Ascending aorta (tissue), 2 donors: ENCODE measurements around the gene LHPP. TPM values are rescaled to one million over a fixed set of nuclear protein-coding genes. Genes with fewer than 3 reads are reported as not detected.

Experiments used
- DNase-seq, 2 donors: peaks; one replicate each; pipeline ENCODE4 v3.0.0-alpha.2; 2019; ENCODE audit warnings: low spot score in 2 of 2
- H3K27ac ChIP-seq, 2 donors: fragments of 200-600 bp; sonication (generic); one replicate each; pipeline ENCODE4 v1.5.1; 2016 to 2017; ENCODE audit warnings: mild to moderate bottlenecking in 1 of 2
- H3K27me3 ChIP-seq: fragments of 200-600 bp; sonication (generic); one replicate; pipeline ENCODE4 v1.5.1; 2017
- H3K36me3 ChIP-seq, 2 donors: fragments of 200-600 bp; sonication (generic); one replicate each; pipeline ENCODE4 v1.5.1; 2016
- H3K4me1 ChIP-seq, 2 donors: fragments of 200-600 bp; sonication (generic); one replicate each; pipeline ENCODE4 v1.5.1; 2016 to 2017; ENCODE audit warnings: mild to moderate bottlenecking in 1 of 2
- H3K4me3 ChIP-seq, 2 donors: fragments of 200-600 bp; sonication (generic); one replicate each; pipeline ENCODE4 v1.5.1; 2016 to 2017; ENCODE audit warnings: mild to moderate bottlenecking in 1 of 2
- H3K9me3 ChIP-seq, 2 donors: fragments of 200-600 bp; sonication (generic); one replicate each; pipeline ENCODE4 v1.5.1; 2016
- intact Hi-C: fragments of 100-400 bp; cut with DNase I; formaldehyde crosslinking; loops from one replicate; pipeline ENCODE4 v1.15.1; 2023
- total RNA-seq: library from RNA; depleted of rRNA; stranded (reverse); fragments of >200 nt; gene quantifications from one replicate; pipeline ENCODE4 v1.1.0, GENCODE V29; 2016
- TF ChIP-seq, protein P1 (sequence below), 3 experiments: fragments of 200-600 bp in 2 of 3; fragments of 450-650 bp in 1 of 3; sonication (generic) in 2 of 3; IDR thresholded peaks; one replicate each; pipeline ENCODE4 v1.5.1; 2016 to 2019; ENCODE audit warnings: antibody characterized with exemption in 3 of 3, mild to moderate bottlenecking in 1 of 3, moderate library complexity in 1 of 3

Gene LHPP
- total RNA-seq, 1 donor from 2014 or later: 5.1 TPM

DNA sequence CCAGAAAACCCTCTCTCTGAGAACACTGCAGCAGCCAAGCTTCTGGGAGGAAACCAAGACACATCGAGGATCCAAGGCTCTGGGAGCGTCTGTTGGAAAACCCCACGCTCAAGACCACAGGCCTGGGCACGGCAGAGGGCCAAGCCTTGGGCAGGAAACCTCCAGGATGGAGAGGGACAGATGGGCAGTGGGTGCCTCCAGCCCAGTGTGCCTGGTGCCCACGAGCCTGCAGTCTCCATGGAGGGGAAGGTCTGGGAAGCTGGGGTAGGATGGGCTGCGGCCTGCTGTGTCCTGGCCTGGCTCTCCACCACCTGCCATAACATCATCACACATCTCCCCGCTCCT, 186.5 kb downstream of the LHPP start:
- H3K27ac ChIP-seq: peak overlapping the region; percentile 51 to 62
- no peaks in the 10 kb centered on the region for H3K36me3 ChIP-seq
- H3K4me1 ChIP-seq: peaks cover 20 to 39% of the 10 kb centered on the region in 2 donors
- H3K27me3 ChIP-seq: no peaks in the 10 kb centered on the region
- H3K4me3 ChIP-seq: no peak overlapping the region
- TF ChIP-seq, protein P1, sequence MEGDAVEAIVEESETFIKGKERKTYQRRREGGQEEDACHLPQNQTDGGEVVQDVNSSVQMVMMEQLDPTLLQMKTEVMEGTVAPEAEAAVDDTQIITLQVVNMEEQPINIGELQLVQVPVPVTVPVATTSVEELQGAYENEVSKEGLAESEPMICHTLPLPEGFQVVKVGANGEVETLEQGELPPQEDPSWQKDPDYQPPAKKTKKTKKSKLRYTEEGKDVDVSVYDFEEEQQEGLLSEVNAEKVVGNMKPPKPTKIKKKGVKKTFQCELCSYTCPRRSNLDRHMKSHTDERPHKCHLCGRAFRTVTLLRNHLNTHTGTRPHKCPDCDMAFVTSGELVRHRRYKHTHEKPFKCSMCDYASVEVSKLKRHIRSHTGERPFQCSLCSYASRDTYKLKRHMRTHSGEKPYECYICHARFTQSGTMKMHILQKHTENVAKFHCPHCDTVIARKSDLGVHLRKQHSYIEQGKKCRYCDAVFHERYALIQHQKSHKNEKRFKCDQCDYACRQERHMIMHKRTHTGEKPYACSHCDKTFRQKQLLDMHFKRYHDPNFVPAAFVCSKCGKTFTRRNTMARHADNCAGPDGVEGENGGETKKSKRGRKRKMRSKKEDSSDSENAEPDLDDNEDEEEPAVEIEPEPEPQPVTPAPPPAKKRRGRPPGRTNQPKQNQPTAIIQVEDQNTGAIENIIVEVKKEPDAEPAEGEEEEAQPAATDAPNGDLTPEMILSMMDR (IDR thresholded peaks at IDR 0.05): no peak
- no peak for DNase-seq
- intact Hi-C loops: loop anchor here (5.0 kb wide), 1 partner anchor 94 kb away; the partner anchor contains the start of gene FAM53B
- no peaks in the 10 kb centered on the region for H3K9me3 ChIP-seq

DNA sequence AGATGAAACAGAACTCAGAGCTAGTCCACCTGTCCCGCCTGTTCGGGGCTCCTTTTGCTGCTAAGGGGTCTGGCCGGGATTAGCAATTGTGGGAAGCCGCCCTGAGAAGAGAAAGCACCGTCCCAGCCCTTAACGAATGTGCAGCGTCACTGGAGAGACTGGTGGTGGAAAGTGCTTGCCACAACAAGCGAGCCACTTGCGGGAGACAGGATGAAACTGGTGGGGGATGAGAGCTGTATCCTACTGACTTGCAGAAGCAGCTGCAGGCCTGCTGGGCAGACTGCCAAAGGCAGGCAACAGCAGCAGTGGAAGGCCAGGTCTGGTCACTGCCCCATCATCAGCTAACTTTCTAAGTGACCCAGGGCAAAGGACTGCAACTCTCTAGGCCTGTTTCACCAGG, 187.1 kb downstream of the LHPP start:
- DNase-seq: peak in 1 of 2 donors; percentile 80
- intact Hi-C loops: loop anchor here (5.0 kb wide), 1 partner anchor 94 kb away; the partner anchor contains the start of gene FAM53B
- no peak overlapping the region for H3K4me3 ChIP-seq

DNA sequence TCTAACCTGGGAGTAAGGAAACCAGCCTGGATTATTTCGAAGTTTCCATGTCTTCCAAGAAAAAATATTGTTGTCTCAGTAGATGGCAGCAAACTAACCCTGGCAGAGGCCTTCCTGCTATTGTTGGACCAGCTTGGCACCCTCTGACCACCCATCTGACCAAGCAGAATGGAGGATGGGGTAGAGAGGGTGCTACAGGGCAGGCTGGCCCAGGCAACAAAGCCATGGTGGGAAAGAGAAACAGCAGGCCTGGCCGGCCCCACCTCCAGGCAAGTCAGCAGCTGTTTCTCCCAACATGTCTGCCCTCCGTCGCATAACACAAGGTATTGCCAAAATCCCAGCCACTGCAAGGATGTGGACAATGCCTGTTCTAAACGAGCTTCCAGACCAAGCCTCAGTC, 187.6 kb downstream of the LHPP start:
- intact Hi-C loops: loop anchor here (5.0 kb wide), 1 partner anchor 93 kb away; the partner anchor contains the start of gene FAM53B
- TF ChIP-seq, protein P1 (IDR thresholded peaks at IDR 0.05): peak in 1 of 3 experiments; percentile 18
- Histone ChIP-seq H3K4me3 (no peak overlapping the region), H3K4me1 (peaks cover 20 to 39% of the 10 kb centered on the region in 2 donors), H3K27me3 (no peaks in the 10 kb centered on the region), H3K36me3 (no peaks in the 10 kb centered on the region), H3K27ac (peak overlapping the region; percentile 62 to 64), H3K9me3 (no peaks in the 10 kb centered on the region)
- DNase-seq: no peak

More for the DNA sequence above, 187.1 kb downstream of the LHPP start:
- H3K27ac ChIP-seq: peak overlapping the region; percentile 62 to 64
- H3K9me3 ChIP-seq: no peaks in the 10 kb centered on the region
- TF ChIP-seq, protein P1 (IDR thresholded peaks at IDR 0.05): no peak
- H3K4me1 ChIP-seq: peaks cover 20 to 39% of the 10 kb centered on the region in 2 donors
- no peaks in the 10 kb centered on the region for H3K36me3 ChIP-seq
- no peaks in the 10 kb centered on the region for H3K27me3 ChIP-seq

- Histone ChIP-seq H3K9me3 (no peaks in the 10 kb centered on the region), H3K27ac (no peak overlapping the region), H3K4me1 (peaks cover 20 to 39% of the 10 kb centered on the region in 2 donors), H3K4me3 (no peak overlapping the region), H3K27me3 (no peaks in the 10 kb centered on the region), H3K36me3 (no peaks in the 10 kb centered on the region)
- intact Hi-C loops: no loop called here
- TF ChIP-seq, protein P1 (IDR thresholded peaks at IDR 0.05): no peak
- DNase-seq: no peak
These were observed 188.6 kb downstream of the LHPP start for GRCh38 chr10:124650263-124650662.

GRCh38 chr10:124650820-124651401, 189.3 kb downstream of the LHPP start:
- intact Hi-C loops: no loop called here
- TF ChIP-seq, protein P1 (IDR thresholded peaks at IDR 0.05): no peak
- Histone ChIP-seq H3K4me3 (no peak overlapping the region), H3K27ac (no peak overlapping the region), H3K4me1 (peaks cover 20 to 38% of the 10 kb centered on the region in 2 donors), H3K27me3 (no peaks in the 10 kb centered on the region), H3K36me3 (no peaks in the 10 kb centered on the region), H3K9me3 (no peaks in the 10 kb centered on the region)
- no peak for DNase-seq
